ENCODE measurements around the gene GZF1.

The GZF1 gene

GRCh38 chr20:23410916-23411695 lies 49.1 kb downstream of the GZF1 start:
- DNase-seq = no peak

DNA sequence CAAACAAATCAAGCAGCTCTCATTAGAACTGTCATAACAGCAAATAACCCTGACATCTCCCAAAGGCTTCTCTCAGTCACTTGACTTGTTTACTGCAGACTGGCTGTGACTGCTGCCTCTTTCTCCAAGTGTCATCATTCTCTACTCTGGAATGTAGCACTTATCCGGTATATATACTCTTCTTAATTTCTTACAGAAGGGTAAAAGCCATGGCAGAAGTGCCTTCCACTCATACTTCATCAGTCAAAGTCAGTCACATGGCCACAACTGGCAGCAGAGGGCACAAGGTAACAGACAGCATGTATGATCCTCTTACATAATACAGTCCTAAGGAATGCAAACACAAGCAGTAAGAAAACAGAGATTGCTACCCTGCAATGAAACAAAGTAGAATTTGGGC lies 50.0 kb downstream of the GZF1 start:
- no peak for DNase-seq

DNA sequence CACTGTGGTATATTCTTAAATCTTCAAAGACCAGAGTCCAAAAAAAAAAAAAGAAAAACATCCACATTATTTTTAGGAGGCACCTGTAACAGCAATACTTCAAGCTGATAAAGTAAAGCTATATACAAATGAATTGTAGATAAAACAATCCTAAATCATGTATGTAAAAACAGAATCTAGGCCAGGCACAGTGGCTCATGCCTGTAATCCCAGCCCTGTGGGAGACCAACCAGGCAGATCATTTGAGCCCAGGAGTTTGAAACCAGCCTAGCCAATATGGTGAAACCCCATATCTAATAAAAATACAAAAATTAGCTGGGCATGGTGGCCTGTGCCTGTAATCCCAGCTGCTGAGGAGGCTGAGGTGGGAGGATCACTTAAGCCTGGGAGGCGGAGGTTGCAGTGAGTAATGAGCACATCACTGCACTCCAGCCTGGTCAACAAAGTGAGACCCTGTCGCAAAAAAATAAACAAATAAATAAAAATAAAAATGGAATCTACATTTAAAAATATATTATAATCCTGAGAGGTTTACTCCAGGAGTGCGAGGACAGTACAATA lies 52.0 kb downstream of the GZF1 start:
- DNase-seq = no peak

DNA sequence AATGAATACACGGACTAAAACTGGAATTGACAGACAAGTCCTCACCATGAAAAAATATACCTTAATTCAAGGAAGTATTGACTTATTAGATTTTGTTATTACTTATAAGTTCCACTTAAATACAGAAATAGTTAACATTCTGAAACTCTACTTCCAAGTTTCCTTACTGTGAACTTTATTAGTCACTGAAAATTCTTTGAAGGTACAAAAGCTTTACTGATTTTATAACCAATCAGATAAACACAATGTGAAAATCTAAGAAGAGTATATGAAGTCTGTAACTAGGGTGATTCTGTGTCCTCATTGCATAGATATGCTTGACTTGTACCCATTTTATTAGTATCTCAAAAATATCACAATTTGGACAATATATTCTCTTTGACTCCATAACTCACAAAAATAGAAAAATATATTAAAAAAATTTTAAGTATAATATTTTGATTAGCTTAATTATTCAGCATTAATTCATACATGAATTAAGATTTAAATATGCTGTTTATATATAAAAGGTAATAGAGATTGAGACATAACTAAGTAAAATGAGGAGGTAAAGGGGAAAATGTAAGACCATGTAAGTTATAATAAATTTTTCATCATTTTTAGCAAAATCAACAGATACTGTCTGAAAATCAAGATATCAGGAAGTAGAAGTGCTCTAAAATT lies 52.7 kb downstream of the GZF1 start:
- DNase-seq = no peak

DNA sequence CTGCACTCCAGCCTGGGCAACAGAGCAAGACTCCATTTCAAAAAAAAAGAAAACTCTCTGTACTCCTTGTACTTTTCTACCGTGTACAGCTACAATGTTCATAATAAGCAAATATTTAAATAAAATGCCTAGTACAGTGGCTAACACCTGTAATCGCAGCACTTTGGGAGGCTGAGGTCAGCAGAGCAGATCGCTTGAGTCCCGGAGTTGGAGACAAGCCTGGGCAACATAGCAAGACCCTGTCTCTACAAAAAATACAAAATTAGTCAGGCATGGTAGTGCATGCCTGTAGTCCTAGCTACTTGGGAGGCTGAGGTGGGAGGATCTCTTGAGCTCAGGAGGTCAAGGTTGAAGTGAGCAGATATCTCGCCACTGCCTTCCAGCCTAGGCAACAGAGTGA lies 53.6 kb downstream of the GZF1 start:
- no peak for DNase-seq

GRCh38 chr20:23415959-23416583 lies 54.1 kb downstream of the GZF1 start:
- no peak for DNase-seq

DNA sequence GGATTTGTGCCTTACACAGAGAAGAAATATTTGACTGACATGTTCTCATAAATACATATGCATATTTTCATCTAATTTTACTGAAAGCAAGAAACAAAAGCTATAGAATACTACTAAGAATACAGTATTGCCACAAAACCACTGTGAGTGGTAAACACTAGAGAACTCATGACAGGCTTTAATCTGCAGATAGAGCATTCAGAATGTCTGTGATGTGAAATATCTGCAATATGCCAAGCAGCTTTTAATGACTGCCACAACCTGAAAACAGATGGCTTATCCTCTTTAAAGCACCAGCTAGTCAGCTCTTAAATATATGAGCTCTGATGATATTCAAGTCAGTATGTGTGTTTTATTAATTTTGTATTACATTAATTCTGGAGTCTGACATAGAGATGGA lies 55.9 kb downstream of the GZF1 start:
- DNase-seq = no peak

DNA sequence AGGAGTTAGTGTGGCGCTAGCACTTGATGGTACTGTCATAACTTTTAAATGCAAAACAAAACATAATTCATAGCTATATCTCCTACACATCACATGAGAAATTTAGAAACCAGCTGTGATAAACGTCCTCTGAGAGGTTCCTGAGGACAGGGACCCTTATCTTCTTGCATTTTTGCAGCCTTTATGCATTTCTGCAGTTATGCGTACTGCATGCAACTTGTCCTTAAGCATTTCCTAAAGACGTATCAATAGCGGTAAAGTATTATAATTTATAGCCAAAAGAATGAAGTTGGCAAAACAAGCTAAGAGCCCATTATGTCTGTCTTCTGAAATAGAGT lies 57.6 kb downstream of the GZF1 start:
- no peak for DNase-seq

- DNase-seq = peak; percentile 42
These were observed 58.3 kb downstream of the GZF1 start for GRCh38 chr20:23419995-23420901.

DNA sequence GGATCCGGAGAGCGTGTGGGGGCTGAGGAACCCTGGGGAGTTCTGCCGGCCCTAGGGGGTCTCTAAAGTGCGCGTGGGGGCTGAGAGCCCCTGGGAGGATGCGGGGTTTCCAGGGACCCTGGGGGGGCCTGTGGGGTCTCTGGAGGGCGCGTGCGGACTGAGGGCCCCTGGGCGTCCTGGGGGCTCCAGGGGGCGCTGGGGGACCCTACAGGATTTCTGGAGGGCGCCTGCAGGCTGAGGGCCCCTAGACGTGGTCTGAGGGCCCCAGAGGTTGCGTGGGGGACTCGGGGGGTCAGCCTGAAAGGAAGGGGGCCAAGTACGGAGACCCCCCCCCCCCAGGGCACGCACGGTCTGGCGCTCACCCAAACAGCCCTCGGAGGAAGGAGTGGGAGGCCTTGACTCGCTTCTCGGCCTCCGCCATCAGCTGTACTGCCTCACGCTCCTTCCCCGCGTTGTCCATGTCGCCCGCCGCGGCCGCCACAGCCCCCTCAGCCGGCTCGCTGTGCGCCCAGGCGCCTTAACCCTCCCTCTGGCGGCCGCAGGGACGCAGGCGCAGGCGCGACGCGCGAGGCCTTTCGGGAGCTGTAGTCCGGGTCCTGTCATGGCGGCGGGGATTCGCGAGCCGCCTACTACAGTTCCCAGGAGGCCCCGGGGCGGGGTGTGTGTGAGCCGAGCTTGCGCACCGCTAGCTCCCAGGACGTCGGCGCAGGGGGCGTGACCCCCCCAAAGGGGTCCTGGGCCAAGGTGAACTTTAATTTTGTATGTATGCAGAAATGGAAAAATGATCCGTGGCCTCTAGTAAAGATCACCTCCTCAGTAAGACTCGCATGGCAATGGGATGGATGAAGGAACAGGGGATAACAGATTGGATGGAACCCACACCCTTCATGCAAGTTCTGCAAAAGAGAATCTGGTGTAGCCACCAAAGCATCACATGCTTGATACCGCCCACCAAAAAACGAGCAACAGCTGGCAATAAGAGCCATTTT lies 59.3 kb downstream of the GZF1 start, which contains the start of gene NAPB:
Gene NAPB, minus strand, starts transcription at position 546 of the 989 bp plus-strand sequence. Its CDS starts 86 bp downstream, at position 460.
- peak; percentile 94 for DNase-seq

All from CD4-positive, alpha-beta T cell treated with Interleukin-6 for 4 hours (primary cell).